Activated naive CD4-positive, alpha-beta T cell treated with anti-CD3 and anti-CD28 coated beads for 36 hours (primary cell): ENCODE measurements around the gene ACOT6. TPM values are rescaled to one million over a fixed set of nuclear protein-coding genes. Genes with fewer than 3 reads are reported as not detected.
"Not testable (repeated sequence)": the region's sequence is repeated elsewhere in the genome, so short reads cannot be mapped to it uniquely, and the experiment has no call there.

Experiments
- CTCF ChIA-PET: fragments of 350-600 bp; sonication (Branson Sonifier 250); formaldehyde crosslinking; loops from one replicate; lab custom pipeline; 2021; ENCODE audit warnings: antibody characterized with exemption; lab: Charles Lee
- DNase-seq: peaks from one replicate; pipeline ENCODE4 v3.0.0-alpha.2; 2020
- H3K27ac Mint-ChIP-seq: one replicate; pipeline ENCODE4 v1.8.0; 2021; ENCODE audit warnings: mild to moderate bottlenecking, mixed read lengths
- H3K27me3 Mint-ChIP-seq: one replicate; pipeline ENCODE4 v1.8.0; 2021; ENCODE audit warnings: low read depth, mixed read lengths
- H3K36me3 Mint-ChIP-seq: one replicate; pipeline ENCODE4 v1.8.0; 2021; ENCODE audit warnings: low read depth, mixed read lengths
- H3K4me1 Mint-ChIP-seq: one replicate; pipeline ENCODE4 v1.8.0; 2021; ENCODE audit warnings: low read depth, mixed read lengths
- H3K4me3 Mint-ChIP-seq: one replicate; pipeline ENCODE4 v1.8.0; 2021; ENCODE audit warnings: mild to moderate bottlenecking, moderate library complexity, mixed read lengths
- H3K9me3 Mint-ChIP-seq: one replicate; pipeline ENCODE4 v1.8.0; 2021; ENCODE audit warnings: mixed read lengths
- intact Hi-C: fragments of 100-400 bp; cut with micrococcal nuclease; formaldehyde crosslinking; loops from one replicate; pipeline ENCODE4 v1.15.1; 2023
- total RNA-seq, 2 experiments: library from RNA; stranded (reverse); gene quantifications; one replicate each; pipeline ENCODE4 v1.2.3, GENCODE V29; 2021

The ACOT6 gene
- total RNA-seq, 2 experiments from 2014 or later = not detected

DNA sequence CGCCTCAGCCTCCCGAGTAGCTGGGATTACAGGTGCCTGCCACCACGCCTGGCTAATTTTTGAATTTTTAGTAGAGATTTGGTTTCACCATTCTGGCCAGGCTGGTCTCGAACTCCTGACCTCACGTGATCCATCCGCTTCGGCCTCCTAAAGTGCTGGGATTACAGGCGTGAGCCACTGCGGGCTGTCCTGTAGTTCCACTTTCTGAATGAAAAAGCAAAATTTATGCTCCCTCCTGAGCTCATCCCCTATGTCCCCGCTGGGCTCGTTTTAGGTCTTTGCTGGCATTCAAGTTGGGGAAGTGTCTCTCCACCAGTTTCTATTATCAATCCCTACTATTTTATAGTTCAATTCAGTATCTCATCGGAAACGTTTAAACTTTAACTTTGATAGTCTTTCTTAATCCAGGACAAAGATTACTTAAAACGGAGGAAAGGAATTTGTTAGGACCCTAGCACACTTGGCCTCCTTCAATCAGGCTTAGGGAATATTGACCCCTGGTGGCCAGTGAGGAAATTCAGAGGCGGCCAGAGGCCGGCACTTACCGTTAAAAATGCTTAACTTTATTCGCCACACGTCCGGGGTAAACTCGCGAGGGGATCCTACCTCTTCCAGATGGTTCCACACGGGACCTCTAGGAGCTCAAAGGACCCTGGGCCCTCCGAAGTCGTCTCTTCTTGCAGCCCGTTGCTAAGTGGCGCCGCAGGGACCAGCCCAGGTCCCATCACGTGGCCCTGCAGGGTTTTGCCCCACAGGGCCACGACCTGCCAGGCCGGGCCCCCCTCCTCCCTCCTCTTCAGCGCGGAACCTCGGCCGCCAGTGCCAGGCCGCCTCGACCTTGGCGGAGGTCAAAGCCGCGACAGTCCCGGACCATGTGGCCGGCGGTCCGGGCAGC lies 21.0 kb downstream of the ACOT6 start:
- peak; percentile 74 for DNase-seq
- CTCF ChIA-PET = interaction anchor here (0.5 to 8.3 kb wide), 23 partner anchors 11 to 627 kb away, joined by 3 to 98 read pairs (median 3); partner anchors contain the start of genes ACOT4, ACOT6 and DNAL1
- peaks cover 6% of the 10 kb centered on the region for H3K27me3 Mint-ChIP-seq
- peak overlapping the region; percentile 65 for H3K4me3 Mint-ChIP-seq
- H3K36me3 Mint-ChIP-seq = no peaks in the 10 kb centered on the region
- peaks cover 5% of the 10 kb centered on the region for H3K4me1 Mint-ChIP-seq
- no peaks in the 10 kb centered on the region for H3K9me3 Mint-ChIP-seq
- intact Hi-C loops = loop anchor here (1.0 to 10.0 kb wide), 6 partner anchors 64 to 459 kb away; partner anchors contain the start of genes ACOT2, COQ6, FAM161B and RIOX1
- no peak overlapping the region for H3K27ac Mint-ChIP-seq

- DNase-seq = peak; percentile 9
- Mint-ChIP-seq H3K9me3 (no peaks in the 10 kb centered on the region), H3K4me1 (peaks cover 8% of the 10 kb centered on the region), H3K4me3 (peak overlapping the region; percentile 65), H3K27ac (no peak overlapping the region), H3K36me3 (no peaks in the 10 kb centered on the region), H3K27me3 (peaks cover 6% of the 10 kb centered on the region)
- CTCF ChIA-PET = interaction anchor here (0.5 to 8.3 kb wide), 14 partner anchors 10 to 461 kb away, joined by 3 to 98 read pairs (median 4); partner anchors contain the start of genes ACOT4, ACOT6 and DNAL1
- intact Hi-C loops = loop anchor here (5.0 to 10.0 kb wide), 2 partner anchors 142 to 459 kb away; partner anchors contain the start of gene RIOX1
Measured at GRCh38 chr14:73634011-73634833, 21.9 kb downstream of the ACOT6 start.

- intact Hi-C loops = loop anchor here (10.0 kb wide), 1 partner anchor 462 kb away; no protein-coding TSS in a partner anchor
- H3K27ac Mint-ChIP-seq = not testable (repeated sequence)
Measured at GRCh38 chr14:73636355-73636754, 24.0 kb downstream of the ACOT6 start.

GRCh38 chr14:73637830-73638229 lies 25.5 kb downstream of the ACOT6 start:
- Mint-ChIP-seq H3K27me3 (peaks cover 6% of the 10 kb centered on the region), H3K9me3 (no peaks in the 10 kb centered on the region), H3K4me3 (no peak overlapping the region), H3K4me1 (peaks cover 10% of the 10 kb centered on the region), H3K36me3 (no peaks in the 10 kb centered on the region), H3K27ac (no peak overlapping the region)
- DNase-seq = no peak
- intact Hi-C loops = loop anchor here (10.0 kb wide), 1 partner anchor 463 kb away; no protein-coding TSS in a partner anchor
- CTCF ChIA-PET = no interaction called here

More at GRCh38 chr14:73636355-73636754, 24.0 kb downstream of the ACOT6 start:
- H3K27me3 Mint-ChIP-seq, H3K36me3 Mint-ChIP-seq, H3K9me3 Mint-ChIP-seq, H3K4me1 Mint-ChIP-seq, H3K4me3 Mint-ChIP-seq, DNase-seq: not testable (repeated sequence)
- CTCF ChIA-PET = interaction anchor here (8.3 kb wide), 1 partner anchor 127 kb away, joined by 98 read pairs; no protein-coding TSS in a partner anchor

- CTCF ChIA-PET = interaction anchor here (0.7 kb wide), 1 partner anchor 125 kb away, joined by 3 read pairs; no protein-coding TSS in a partner anchor
- H3K4me3 Mint-ChIP-seq = no peak overlapping the region
- H3K27me3 Mint-ChIP-seq = no peaks in the 10 kb centered on the region
- no peak overlapping the region for H3K27ac Mint-ChIP-seq
- no peak for DNase-seq
- no peaks in the 10 kb centered on the region for H3K9me3 Mint-ChIP-seq
- H3K36me3 Mint-ChIP-seq = no peaks in the 10 kb centered on the region
- intact Hi-C loops = loop anchor here (5.0 kb wide), 1 partner anchor 71 kb away; the partner anchor contains the start of gene PNMA1
- H3K4me1 Mint-ChIP-seq = peaks cover 18% of the 10 kb centered on the region
Measured at GRCh38 chr14:73640796-73641365, 28.6 kb downstream of the ACOT6 start.

- peak within 1 kb of the TSS; percentile 92 for H3K4me3 Mint-ChIP-seq
- no peaks in the 10 kb centered on the region for H3K27me3 Mint-ChIP-seq
- intact Hi-C loops = loop anchor here (2.0 to 5.0 kb wide), 2 partner anchors 68 to 76 kb away; partner anchors contain the start of genes ACOT2 and PNMA1
- H3K36me3 Mint-ChIP-seq = no peaks in the 10 kb centered on the region
- peak within 1 kb of the TSS; percentile 86 for H3K27ac Mint-ChIP-seq
- CTCF ChIA-PET = interaction anchor here (0.6 to 1.3 kb wide), 2 partner anchors 11 to 503 kb away, joined by 4 read pairs; no protein-coding TSS in a partner anchor
- peaks cover 17% of the 10 kb centered on the region for H3K4me1 Mint-ChIP-seq
- peak; percentile 93 for DNase-seq
- H3K9me3 Mint-ChIP-seq = no peaks in the 10 kb centered on the region
Measured at GRCh38 chr14:73644531-73645247, 32.4 kb downstream of the ACOT6 start, which contains the start of gene DNAL1. DNAL1 (plus strand) TSS chr14:73644986; CDS start chr14:73645040, 54 bp downstream.

- H3K27ac Mint-ChIP-seq = peak overlapping the region; percentile 86
- no peaks in the 10 kb centered on the region for H3K9me3 Mint-ChIP-seq
- H3K27me3 Mint-ChIP-seq = no peaks in the 10 kb centered on the region
- no peaks in the 10 kb centered on the region for H3K36me3 Mint-ChIP-seq
- CTCF ChIA-PET = interaction anchor here (1.3 kb wide), 1 partner anchor 12 kb away, joined by 4 read pairs; no protein-coding TSS in a partner anchor
- intact Hi-C loops = loop anchor here (2.0 kb wide), 1 partner anchor 76 kb away; the partner anchor contains the start of gene ACOT2
- peaks cover 17% of the 10 kb centered on the region for H3K4me1 Mint-ChIP-seq
- no peak for DNase-seq
- peak overlapping the region; percentile 92 for H3K4me3 Mint-ChIP-seq
Measured at GRCh38 chr14:73645248-73645610, 32.9 kb downstream of the ACOT6 start.

DNA sequence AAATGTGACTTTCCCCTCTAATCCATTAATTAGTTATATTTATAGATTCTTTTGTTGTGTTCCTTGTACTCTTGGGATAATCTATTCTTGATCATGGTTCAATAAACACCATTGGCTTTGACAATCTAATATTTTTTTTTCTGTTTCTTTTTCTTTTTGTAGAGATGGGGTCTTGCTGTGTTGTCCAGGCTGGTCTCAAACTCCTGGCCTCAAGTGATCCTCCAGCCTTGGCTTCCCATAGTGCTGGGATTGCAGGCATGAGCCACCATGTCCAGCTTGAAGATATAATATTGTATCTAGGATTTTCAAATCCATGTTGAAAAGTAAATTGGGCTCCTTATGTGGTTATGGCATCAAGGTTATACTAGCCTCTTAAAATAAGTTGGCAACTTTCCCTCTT lies 38.7 kb downstream of the ACOT6 start:
- intact Hi-C loops = no loop called here
- no peaks in the 10 kb centered on the region for H3K9me3 Mint-ChIP-seq
- peaks cover 5% of the 10 kb centered on the region for H3K36me3 Mint-ChIP-seq
- CTCF ChIA-PET = interaction anchor here (1.3 kb wide), 1 partner anchor 60 kb away, joined by 3 read pairs; no protein-coding TSS in a partner anchor
- peaks cover 2% of the 10 kb centered on the region for H3K4me1 Mint-ChIP-seq
- DNase-seq = no peak
- H3K27ac Mint-ChIP-seq = no peak overlapping the region
- no peaks in the 10 kb centered on the region for H3K27me3 Mint-ChIP-seq
- H3K4me3 Mint-ChIP-seq = no peak overlapping the region

GRCh38 chr14:73655851-73656250 lies 43.5 kb downstream of the ACOT6 start:
- CTCF ChIA-PET = no interaction called here
- no peak for DNase-seq
- H3K9me3 Mint-ChIP-seq = no peaks in the 10 kb centered on the region
- intact Hi-C loops = no loop called here
- no peaks in the 10 kb centered on the region for H3K4me1 Mint-ChIP-seq
- no peak overlapping the region for H3K27ac Mint-ChIP-seq
- H3K36me3 Mint-ChIP-seq = peaks cover 9% of the 10 kb centered on the region
- H3K4me3 Mint-ChIP-seq = no peak overlapping the region
- no peaks in the 10 kb centered on the region for H3K27me3 Mint-ChIP-seq

DNA sequence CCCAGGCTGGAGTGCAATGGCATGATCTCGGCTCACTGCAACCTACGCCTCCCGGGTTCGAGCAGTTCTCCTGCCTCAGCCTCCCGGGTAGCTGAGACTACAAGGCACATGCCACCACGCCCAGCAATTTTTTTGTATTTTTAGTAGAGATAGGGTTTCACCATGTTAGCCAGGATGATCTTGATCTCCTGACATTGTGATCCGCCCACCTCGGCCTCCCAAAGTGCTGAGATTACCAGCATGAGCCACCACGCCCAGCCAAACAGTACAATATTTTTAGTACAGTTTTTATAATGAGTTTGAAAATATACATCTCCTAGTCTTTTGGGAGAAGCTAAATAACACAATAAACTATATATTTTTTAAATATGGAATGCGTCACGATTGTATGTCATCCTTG lies 46.9 kb downstream of the ACOT6 start:
- H3K27ac Mint-ChIP-seq, H3K36me3 Mint-ChIP-seq, DNase-seq, H3K27me3 Mint-ChIP-seq, CTCF ChIA-PET, intact Hi-C loops, H3K4me1 Mint-ChIP-seq, H3K9me3 Mint-ChIP-seq, H3K4me3 Mint-ChIP-seq: not testable (repeated sequence)

DNA sequence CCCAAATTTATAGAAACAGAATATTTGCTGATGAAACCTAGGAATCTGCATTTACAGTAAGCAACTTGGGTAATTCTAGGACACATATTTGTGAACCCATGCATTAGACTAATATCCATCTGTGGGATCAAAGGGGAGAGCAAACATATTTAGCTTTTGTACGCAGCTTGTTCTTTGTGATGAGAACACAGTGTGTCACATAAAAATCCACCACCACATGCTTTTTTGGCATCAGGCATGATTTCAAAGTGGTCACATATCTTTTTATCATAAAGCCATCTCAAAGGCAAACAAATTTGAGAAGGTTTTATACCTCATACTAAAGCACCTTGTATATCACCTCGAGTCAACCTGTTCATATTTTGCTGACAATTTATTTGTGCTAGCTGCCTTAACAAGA lies 48.2 kb downstream of the ACOT6 start:
- CTCF ChIA-PET = interaction anchor here (0.8 kb wide), 1 partner anchor 152 kb away, joined by 3 read pairs; no protein-coding TSS in a partner anchor
- no peaks in the 10 kb centered on the region for H3K27me3 Mint-ChIP-seq
- H3K4me3 Mint-ChIP-seq = no peak overlapping the region
- no peaks in the 10 kb centered on the region for H3K9me3 Mint-ChIP-seq
- H3K4me1 Mint-ChIP-seq = peaks cover 2% of the 10 kb centered on the region
- intact Hi-C loops = no loop called here
- no peak overlapping the region for H3K27ac Mint-ChIP-seq
- peaks cover 8% of the 10 kb centered on the region for H3K36me3 Mint-ChIP-seq
- no peak for DNase-seq
